Measurements from ENCODE around the gene MYO16. TPM values are rescaled to one million over a fixed set of nuclear protein-coding genes. Genes with fewer than 3 reads are reported as not detected.

Gene MYO16
- total RNA-seq, 1 donor from 2014 or later = not detected

- Histone ChIP-seq H3K36me3 (ENCODE audit: control insufficient read depth, insufficient read depth, low read length) (no peaks in the 10 kb centered on the region), H3K4me3 (ENCODE audit: low read depth, low read length) (no peak overlapping the region), H3K27me3 (ENCODE audit: control insufficient read depth, insufficient read depth, low read length) (no peaks in the 10 kb centered on the region)
- no peak for TF ChIP-seq CTCF (IDR thresholded peaks at IDR 0.05; ENCODE audit: insufficient read depth, low read length, severe bottlenecking)
- DNase-seq (ENCODE audit: low read depth) (no peak), FAIRE-seq (no peak)
Measured at GRCh38 chr13:109131698-109132257, 502.4 kb downstream of the MYO16 start.

- FAIRE-seq = peak; percentile 80
- no peak for TF ChIP-seq CTCF (IDR thresholded peaks at IDR 0.05; ENCODE audit: insufficient read depth, low read length, severe bottlenecking)
- Histone ChIP-seq H3K27me3 (ENCODE audit: control insufficient read depth, insufficient read depth, low read length) (no peaks in the 10 kb centered on the region), H3K36me3 (ENCODE audit: control insufficient read depth, insufficient read depth, low read length) (no peaks in the 10 kb centered on the region), H3K4me3 (ENCODE audit: low read depth, low read length) (no peak overlapping the region)
- DNase-seq (ENCODE audit: low read depth) = no peak
Measured at GRCh38 chr13:109135018-109135417, 505.6 kb downstream of the MYO16 start.

DNA sequence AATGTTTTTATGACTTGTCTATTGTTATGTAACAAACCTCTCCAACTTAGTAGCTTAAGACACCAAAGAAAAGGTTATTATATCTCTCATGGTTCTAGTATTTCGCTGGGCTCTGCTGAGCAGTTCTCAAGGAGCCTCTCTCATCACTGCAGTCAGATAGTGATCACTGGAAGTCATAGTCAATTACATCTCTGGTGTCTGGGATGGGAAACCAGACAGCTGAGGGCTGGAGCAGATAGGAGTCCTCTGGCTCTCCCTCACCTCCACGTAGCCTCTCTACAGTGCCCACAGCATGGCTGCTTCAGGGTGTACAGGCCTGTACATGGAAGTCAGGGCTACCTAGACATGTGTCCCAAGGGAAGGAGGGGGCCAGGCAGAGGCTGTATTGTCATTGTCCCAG, 507.5 kb downstream of the MYO16 start:
- TF ChIP-seq CTCF (IDR thresholded peaks at IDR 0.05; ENCODE audit: insufficient read depth, low read length, severe bottlenecking) = no peak
- FAIRE-seq = no peak
- Histone ChIP-seq H3K36me3 (ENCODE audit: control insufficient read depth, insufficient read depth, low read length) (no peaks in the 10 kb centered on the region), H3K4me3 (ENCODE audit: low read depth, low read length) (no peak overlapping the region), H3K27me3 (ENCODE audit: control insufficient read depth, insufficient read depth, low read length) (no peaks in the 10 kb centered on the region)
- no peak for DNase-seq (ENCODE audit: low read depth)

GRCh38 chr13:109139346-109139745, 509.9 kb downstream of the MYO16 start:
- no peaks in the 10 kb centered on the region for H3K36me3 ChIP-seq (ENCODE audit: control insufficient read depth, insufficient read depth, low read length)
- H3K27me3 ChIP-seq (ENCODE audit: control insufficient read depth, insufficient read depth, low read length) = no peaks in the 10 kb centered on the region
- no peak overlapping the region for H3K4me3 ChIP-seq (ENCODE audit: low read depth, low read length)
- FAIRE-seq (no peak), DNase-seq (ENCODE audit: low read depth) (no peak)
- no peak for TF ChIP-seq CTCF (IDR thresholded peaks at IDR 0.05; ENCODE audit: insufficient read depth, low read length, severe bottlenecking)

DNA sequence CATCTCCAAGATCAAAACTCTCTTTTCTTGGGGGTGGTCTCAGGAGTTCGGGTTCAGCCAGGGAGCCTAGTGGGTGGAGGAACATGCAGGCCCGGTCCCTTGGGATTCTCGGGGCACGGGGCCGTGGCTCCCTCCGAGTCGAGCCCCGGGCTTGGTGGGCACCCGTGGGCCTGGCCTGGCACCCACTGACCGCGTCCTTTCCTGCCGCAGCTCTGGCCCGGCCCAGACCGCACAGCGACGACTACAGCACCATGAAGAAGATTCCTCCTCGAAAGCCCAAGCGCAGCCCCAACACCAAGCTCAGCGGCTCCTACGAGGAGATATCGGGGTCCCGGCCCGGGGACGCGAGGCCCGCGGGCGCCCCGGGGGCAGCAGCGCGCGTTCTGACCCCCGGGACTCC, 510.6 kb downstream of the MYO16 start:
- Histone ChIP-seq H3K27me3 (ENCODE audit: control insufficient read depth, insufficient read depth, low read length) (no peaks in the 10 kb centered on the region), H3K36me3 (ENCODE audit: control insufficient read depth, insufficient read depth, low read length) (no peaks in the 10 kb centered on the region), H3K4me3 (ENCODE audit: low read depth, low read length) (no peak overlapping the region)
- FAIRE-seq (no peak), DNase-seq (ENCODE audit: low read depth) (no peak)
- no peak for TF ChIP-seq CTCF (IDR thresholded peaks at IDR 0.05; ENCODE audit: insufficient read depth, low read length, severe bottlenecking)
